Fibroblast of lung (primary cell): ENCODE results near the gene SGTA. TPM values are rescaled to one million over a fixed set of nuclear protein-coding genes. Genes with fewer than 3 reads are reported as not detected.

ENCODE experiments used
- DNase-seq, 2 donors: peaks; one replicate each; pipeline versions ENCODE4 v3.0.0 to v3.0.0-alpha.2; 2010; ENCODE audit warnings: low read depth in 2 of 2
- H2AFZ ChIP-seq: 2 replicates; pipeline ENCODE4 v1.5.1; 2012; ENCODE audit warnings: low read length, control low read depth, inconsistent platforms
- H3K27ac ChIP-seq: 2 replicates; pipeline ENCODE4 v1.5.1; 2011; ENCODE audit warnings: low read length, control low read depth; ENCODE audit not compliant: insufficient read depth
- H3K27me3 ChIP-seq: 2 replicates; pipeline ENCODE4 v1.5.1; 2011; ENCODE audit warnings: mild to moderate bottlenecking, low read length; ENCODE audit not compliant: control insufficient read depth, insufficient read depth
- H3K36me3 ChIP-seq: 2 replicates; pipeline ENCODE4 v1.5.1; 2011; ENCODE audit warnings: low read length; ENCODE audit not compliant: control insufficient read depth, insufficient read depth
- H3K4me1 ChIP-seq: 2 replicates; pipeline ENCODE4 v1.5.1; 2011; ENCODE audit warnings: low read length; ENCODE audit not compliant: control insufficient read depth, insufficient read depth; ENCODE audit errors: extremely low read depth
- H3K4me2 ChIP-seq: 2 replicates; pipeline ENCODE4 v1.5.1; 2011; ENCODE audit warnings: low read length, control low read depth; ENCODE audit not compliant: insufficient read depth; ENCODE audit errors: extremely low read depth
- H3K4me3 ChIP-seq, 4 experiments: fragments of 200-600 bp in 1 of 4; sonication (generic) in 1 of 4; replicated peaks in 1 of 4; 2 replicates each; pipeline ENCODE4 v1.5.1; 2011 to 2016; ENCODE audit warnings: low read length in 4 of 4, low read depth in 3 of 4, mild to moderate bottlenecking in 3 of 4, control low read depth in 2 of 4, inconsistent platforms in 1 of 4, mixed read lengths in 1 of 4; ENCODE audit not compliant: insufficient read depth in 1 of 4; ENCODE audit errors: control extremely low read depth in 1 of 4
- H3K79me2 ChIP-seq: 2 replicates; pipeline ENCODE4 v1.5.1; 2012; ENCODE audit warnings: mild to moderate bottlenecking, low read length, inconsistent platforms; ENCODE audit not compliant: control insufficient read depth, insufficient read depth
- H3K9ac ChIP-seq: 2 replicates; pipeline ENCODE4 v1.5.1; 2011; ENCODE audit warnings: mild to moderate bottlenecking, low read length, control low read depth; ENCODE audit not compliant: insufficient read depth
- H3K9me3 ChIP-seq: 2 replicates; pipeline ENCODE4 v1.5.1; 2012; ENCODE audit warnings: low read depth, low read length; ENCODE audit not compliant: control insufficient read depth, insufficient read depth
- H4K20me1 ChIP-seq: 2 replicates; pipeline ENCODE4 v1.5.1; 2011; ENCODE audit warnings: low read length; ENCODE audit not compliant: control insufficient read depth, insufficient read depth; ENCODE audit errors: extremely low read depth
- EZH2 ChIP-seq: IDR thresholded peaks from 2 replicates; pipeline ENCODE4 v1.5.1; 2012; ENCODE audit warnings: low read length, control low read depth, mild to moderate bottlenecking; ENCODE audit errors: missing control alignments
- polyA plus RNA-seq, 2 donors: library from polyadenylated mRNA; depleted of rRNA in 1 of 2; stranded (reverse) in 1 of 2; unstranded in 1 of 2; fragments of >200 nt; gene quantifications; 2 replicates each; pipeline ENCODE4 v1.2.1, GENCODE V29; 2011 to 2012; ENCODE audit warnings: missing spikeins in 1 of 2
- total RNA-seq: library from RNA; depleted of rRNA; stranded (reverse); fragments of >200 nt; gene quantifications from 2 replicates; pipeline ENCODE4 v1.2.1, GENCODE V29; 2014
- TF ChIP-seq, protein P1 (sequence below), 2 donors: IDR thresholded peaks in 1 of 2; conservative IDR thresholded peaks in 1 of 2; 1 replicate in 1 of 2; 2 replicates in 1 of 2; pipeline ENCODE4 v1.5.1; 2011 to 2012; ENCODE audit warnings: low read length in 2 of 2, control low read depth in 1 of 2, inconsistent platforms in 1 of 2, low read depth in 1 of 2, mild to moderate bottlenecking in 1 of 2

SGTA gene
- total and polyA plus RNA-seq, 2 donors (not counting 1 experiment from before 2014, with no cell fraction given) = 26.8 to 33.4 TPM

GRCh38 chr19:2733930-2734588, 49.0 kb downstream of the SGTA start:
- Histone ChIP-seq H3K4me1 (peaks cover 2% of the 10 kb centered on the region), H3K4me3 (no peak overlapping the region), H2AFZ (no peak overlapping the region), H3K4me2 (no peak overlapping the region), H4K20me1 (no peaks in the 10 kb centered on the region), H3K36me3 (peaks cover 10% of the 10 kb centered on the region), H3K27me3 (no peaks in the 10 kb centered on the region), H3K9ac (no peak overlapping the region), H3K79me2 (peaks cover under 1% of the 10 kb centered on the region), H3K9me3 (no peaks in the 10 kb centered on the region), H3K27ac (no peak overlapping the region)
- DNase-seq = no peak
- TF ChIP-seq, protein P1, sequence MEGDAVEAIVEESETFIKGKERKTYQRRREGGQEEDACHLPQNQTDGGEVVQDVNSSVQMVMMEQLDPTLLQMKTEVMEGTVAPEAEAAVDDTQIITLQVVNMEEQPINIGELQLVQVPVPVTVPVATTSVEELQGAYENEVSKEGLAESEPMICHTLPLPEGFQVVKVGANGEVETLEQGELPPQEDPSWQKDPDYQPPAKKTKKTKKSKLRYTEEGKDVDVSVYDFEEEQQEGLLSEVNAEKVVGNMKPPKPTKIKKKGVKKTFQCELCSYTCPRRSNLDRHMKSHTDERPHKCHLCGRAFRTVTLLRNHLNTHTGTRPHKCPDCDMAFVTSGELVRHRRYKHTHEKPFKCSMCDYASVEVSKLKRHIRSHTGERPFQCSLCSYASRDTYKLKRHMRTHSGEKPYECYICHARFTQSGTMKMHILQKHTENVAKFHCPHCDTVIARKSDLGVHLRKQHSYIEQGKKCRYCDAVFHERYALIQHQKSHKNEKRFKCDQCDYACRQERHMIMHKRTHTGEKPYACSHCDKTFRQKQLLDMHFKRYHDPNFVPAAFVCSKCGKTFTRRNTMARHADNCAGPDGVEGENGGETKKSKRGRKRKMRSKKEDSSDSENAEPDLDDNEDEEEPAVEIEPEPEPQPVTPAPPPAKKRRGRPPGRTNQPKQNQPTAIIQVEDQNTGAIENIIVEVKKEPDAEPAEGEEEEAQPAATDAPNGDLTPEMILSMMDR (conservative IDR thresholded peaks at IDR 0.05 in 1 of 2, IDR thresholded peaks at IDR 0.05 in 1 of 2; ENCODE audit: low read depth in 1 of 2, low read length in 2 of 2) = no peak
- no peak for TF ChIP-seq EZH2

DNA sequence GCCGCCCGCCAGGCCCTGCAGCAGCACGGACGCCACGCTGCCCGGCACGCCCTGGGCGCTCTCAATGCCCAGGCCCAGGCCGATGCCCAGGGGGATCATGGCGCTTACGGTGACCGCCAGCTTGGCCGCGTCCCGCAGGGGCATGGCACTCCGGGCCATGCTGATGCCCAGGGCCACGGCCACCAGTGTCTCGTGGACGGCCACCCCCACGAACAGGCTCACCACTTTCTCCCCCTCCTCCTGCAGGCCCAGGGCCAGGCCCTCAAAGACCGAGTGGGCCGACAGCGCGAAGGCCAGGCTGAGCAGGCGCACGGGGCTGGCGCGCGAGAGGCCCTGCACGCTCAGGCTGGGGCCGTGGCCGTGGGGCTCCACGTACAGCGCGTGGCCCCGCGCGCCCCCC, 50.2 kb downstream of the SGTA start:
- no peak overlapping the region for H3K4me2 ChIP-seq
- no peak overlapping the region for H3K9ac ChIP-seq
- no peaks in the 10 kb centered on the region for H3K9me3 ChIP-seq
- no peak overlapping the region for H3K4me3 ChIP-seq
- no peak overlapping the region for H2AFZ ChIP-seq
- no peaks in the 10 kb centered on the region for H3K4me1 ChIP-seq
- DNase-seq = no peak
- no peaks in the 10 kb centered on the region for H3K79me2 ChIP-seq
- no peaks in the 10 kb centered on the region for H4K20me1 ChIP-seq
- H3K27ac ChIP-seq = no peak overlapping the region
- H3K36me3 ChIP-seq = peaks cover 10% of the 10 kb centered on the region
- TF ChIP-seq, protein P1 (conservative IDR thresholded peaks at IDR 0.05 in 1 of 2, IDR thresholded peaks at IDR 0.05 in 1 of 2; ENCODE audit: low read depth in 1 of 2, low read length in 2 of 2) = no peak
- no peak for TF ChIP-seq EZH2
- peaks cover 2% of the 10 kb centered on the region for H3K27me3 ChIP-seq

- Histone ChIP-seq H3K9ac (no peak overlapping the region), H3K79me2 (no peaks in the 10 kb centered on the region), H3K4me2 (no peak overlapping the region), H3K4me1 (no peaks in the 10 kb centered on the region), H4K20me1 (no peaks in the 10 kb centered on the region), H3K27me3 (peaks cover 3% of the 10 kb centered on the region), H3K27ac (no peak overlapping the region), H3K36me3 (peaks cover 10% of the 10 kb centered on the region), H3K4me3 (no peak overlapping the region), H2AFZ (no peak overlapping the region), H3K9me3 (no peaks in the 10 kb centered on the region)
- DNase-seq = no peak
- TF ChIP-seq, protein P1 (conservative IDR thresholded peaks at IDR 0.05 in 1 of 2, IDR thresholded peaks at IDR 0.05 in 1 of 2; ENCODE audit: low read depth in 1 of 2, low read length in 2 of 2) = no peak
- TF ChIP-seq EZH2 = no peak
Observed at GRCh38 chr19:2732157-2732725, 50.8 kb downstream of the SGTA start.
